IPS-11a (cell line): Measurements from ENCODE around the gene APOBEC3C.
"Not testable (repeated sequence)": the region's sequence is repeated elsewhere in the genome, so short reads cannot be mapped to it uniquely, and the experiment has no call there.

Experiments
- H3K4me3 ChIP-seq: one replicate; pipeline ENCODE4 v1.5.1; 2013; ENCODE audit warnings: low read depth, low read length, control low read depth

The APOBEC3C gene

GRCh38 chr22:39013942-39014722 is at the start of gene APOBEC3C:
APOBEC3C (plus strand) TSS chr22:39014257; CDS start chr22:39014363, 106 bp downstream.
- H3K4me3 ChIP-seq: no peak within 1 kb of the TSS

GRCh38 chr22:38964306-38964705 is 49.8 kb upstream of the APOBEC3C start:
- no peak overlapping the region for H3K4me3 ChIP-seq

GRCh38 chr22:38964989-38965388 is 49.1 kb upstream of the APOBEC3C start:
- no peak overlapping the region for H3K4me3 ChIP-seq

DNA sequence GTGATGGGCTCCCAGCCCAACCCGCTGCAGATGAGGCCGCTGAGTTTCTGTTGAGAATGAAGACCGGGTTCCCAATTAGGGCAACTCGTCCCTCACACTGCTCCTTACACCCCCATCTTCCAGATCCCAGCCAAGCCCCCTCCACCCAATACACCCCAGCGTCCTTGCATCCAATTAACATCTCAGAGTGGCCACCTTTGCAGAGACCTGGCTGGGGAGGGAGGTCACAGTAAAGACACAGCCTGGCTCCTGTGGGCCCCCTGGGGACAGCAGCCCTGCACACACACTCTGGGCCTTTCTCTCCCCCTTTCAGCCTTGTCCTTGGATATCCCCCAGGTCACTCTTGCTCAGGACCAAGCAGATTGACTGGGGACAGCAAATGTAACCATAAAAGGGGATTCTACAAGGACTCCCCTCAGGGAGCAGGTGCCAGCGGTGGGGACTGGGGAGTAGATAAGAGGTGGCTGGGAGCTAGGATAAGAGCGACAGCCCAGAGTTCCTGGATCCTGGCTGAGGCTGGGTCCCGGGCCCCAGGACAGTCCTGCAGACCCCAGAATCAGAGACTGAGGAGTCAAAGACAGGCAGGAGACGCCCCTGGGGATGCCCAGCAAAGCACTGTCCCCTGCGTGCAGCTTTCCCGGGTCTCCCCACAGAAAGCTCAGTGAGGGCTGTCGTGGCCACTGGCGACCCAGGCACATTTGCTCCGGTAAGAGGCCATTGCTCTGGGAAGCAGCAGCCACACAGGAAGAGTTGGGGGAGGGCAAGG is 48.3 kb upstream of the APOBEC3C start:
- no peak overlapping the region for H3K4me3 ChIP-seq

DNA sequence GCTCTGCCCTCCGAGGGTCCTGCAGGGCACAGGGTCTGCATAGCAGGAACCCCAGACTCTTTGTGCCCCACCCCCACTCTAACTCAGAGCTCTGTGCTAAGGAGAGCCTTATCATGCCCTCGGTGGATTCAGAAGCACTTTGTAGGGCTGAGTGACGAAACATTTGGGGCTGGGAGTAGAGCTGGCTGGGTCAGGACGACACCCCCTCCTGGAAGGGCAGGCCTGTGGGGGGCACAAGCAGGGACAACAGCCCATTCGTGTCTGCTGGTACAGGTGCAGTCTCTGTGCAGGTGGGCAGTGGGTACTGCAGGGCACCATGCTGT is 47.7 kb upstream of the APOBEC3C start:
- no peak overlapping the region for H3K4me3 ChIP-seq

- H3K4me3 ChIP-seq: no peak overlapping the region
Measured at GRCh38 chr22:38966942-38967341, 47.1 kb upstream of the APOBEC3C start.

DNA sequence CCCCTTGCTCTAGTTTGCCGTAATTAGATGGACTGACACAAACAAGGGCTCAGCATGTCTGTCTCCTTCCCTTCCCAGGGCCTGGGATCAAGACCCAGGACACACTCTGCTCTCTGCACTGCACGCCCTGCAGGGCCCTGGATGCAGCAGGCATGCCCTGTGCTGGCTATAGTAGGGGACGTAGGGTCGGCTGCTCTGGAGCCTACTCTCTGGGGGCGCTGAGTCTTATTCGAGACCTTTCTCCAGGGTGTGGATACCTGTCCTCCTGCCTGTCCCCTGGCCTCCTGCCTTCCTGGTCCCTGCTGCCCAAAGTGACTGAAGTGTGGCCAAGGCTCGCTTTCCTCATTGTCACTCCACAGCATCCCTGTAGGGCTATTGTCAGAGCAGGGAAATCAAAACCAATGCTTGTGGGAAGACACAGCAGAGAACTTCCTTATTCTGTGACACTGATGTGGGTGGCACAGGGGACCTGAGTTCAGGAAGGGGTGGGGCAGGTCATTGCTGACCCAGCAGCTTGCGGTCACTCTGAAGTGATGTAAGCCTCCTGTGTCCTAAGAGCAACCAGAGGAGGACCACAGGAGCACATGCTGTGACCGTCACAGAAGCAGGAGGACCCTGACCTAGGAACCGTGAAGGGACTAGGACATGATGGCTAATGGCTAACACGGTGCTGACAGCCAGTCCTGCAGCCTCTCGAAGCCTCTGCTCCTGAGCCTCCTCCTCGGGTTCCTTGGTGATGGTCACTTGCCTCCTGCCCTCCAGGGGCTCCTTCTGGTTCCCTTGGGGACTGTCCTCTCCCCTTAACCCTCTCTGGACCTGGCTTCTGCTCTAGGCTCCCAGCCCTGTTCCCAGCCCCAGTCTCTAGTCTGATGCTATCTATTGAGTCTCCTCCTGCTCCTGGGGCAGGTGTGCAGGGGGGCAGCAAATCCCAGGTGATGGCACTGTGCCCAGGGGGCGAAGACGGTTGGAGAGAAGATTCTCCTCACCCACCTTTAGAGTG is 46.3 kb upstream of the APOBEC3C start:
- no peak overlapping the region for H3K4me3 ChIP-seq

DNA sequence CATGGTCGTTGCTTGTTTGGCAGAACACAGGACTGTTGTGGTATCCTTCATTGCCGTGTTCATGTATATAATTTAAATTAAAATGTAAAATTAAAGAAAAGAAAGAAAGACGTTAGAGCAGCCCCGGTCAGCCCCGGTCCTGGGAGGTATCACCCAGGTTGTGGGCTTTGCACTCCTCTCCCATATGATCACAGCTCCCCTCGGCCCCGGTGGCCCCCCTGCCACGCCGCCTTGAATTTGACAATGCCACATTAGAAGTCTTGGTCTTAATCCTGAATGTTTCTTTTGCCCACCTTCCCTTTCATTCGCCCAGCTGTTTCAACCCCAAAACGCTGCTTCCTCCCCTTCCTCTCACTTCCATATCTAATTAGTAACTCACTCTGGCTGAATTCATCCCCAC is 45.3 kb upstream of the APOBEC3C start:
- no peak overlapping the region for H3K4me3 ChIP-seq

DNA sequence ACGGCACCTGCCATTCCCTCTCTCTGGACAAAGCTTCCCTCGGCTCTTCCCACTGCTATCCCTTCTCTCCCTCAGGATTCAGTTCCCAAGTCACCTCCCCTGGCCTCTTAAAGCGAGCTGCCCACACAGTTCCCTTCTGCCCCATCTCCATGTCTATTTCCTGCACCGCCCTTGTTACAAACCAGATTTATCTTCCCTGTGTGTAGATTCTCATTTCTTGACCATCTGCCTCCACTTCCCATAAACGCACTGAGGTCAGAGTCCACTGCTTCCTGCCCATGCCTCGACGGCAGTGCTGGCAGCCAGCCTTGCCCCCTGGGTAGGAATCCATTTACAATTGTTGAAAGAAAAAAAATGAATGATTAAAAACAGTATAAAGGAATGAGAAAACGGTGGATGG is 43.5 kb upstream of the APOBEC3C start:
- H3K4me3 ChIP-seq: no peak overlapping the region

DNA sequence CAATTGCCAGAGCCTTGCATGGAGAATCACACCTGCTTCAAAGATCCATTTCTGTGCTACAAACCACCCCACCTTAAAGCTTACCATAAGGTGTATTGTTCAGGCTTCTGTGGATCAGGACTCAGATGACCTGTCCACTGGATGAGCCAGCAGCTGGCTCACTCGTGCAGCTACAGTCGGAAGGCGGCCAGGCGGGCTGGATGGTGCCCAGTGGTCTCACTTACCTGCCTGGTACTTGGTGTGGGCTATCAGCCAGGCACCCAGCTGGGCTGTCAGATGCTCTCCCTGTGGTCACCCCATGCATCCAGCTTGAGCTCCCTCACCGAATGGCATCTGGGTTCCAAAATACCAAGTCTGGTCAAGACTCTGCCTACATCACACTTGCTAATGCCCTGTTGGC is 42.9 kb upstream of the APOBEC3C start:
- no peak overlapping the region for H3K4me3 ChIP-seq

- no peak overlapping the region for H3K4me3 ChIP-seq
Measured at GRCh38 chr22:38971791-38972190, 42.3 kb upstream of the APOBEC3C start.

- no peak overlapping the region for H3K4me3 ChIP-seq
Measured at GRCh38 chr22:38972558-38972957, 41.5 kb upstream of the APOBEC3C start.

GRCh38 chr22:38973289-38974169 is 40.5 kb upstream of the APOBEC3C start:
- H3K4me3 ChIP-seq: no peak overlapping the region

DNA sequence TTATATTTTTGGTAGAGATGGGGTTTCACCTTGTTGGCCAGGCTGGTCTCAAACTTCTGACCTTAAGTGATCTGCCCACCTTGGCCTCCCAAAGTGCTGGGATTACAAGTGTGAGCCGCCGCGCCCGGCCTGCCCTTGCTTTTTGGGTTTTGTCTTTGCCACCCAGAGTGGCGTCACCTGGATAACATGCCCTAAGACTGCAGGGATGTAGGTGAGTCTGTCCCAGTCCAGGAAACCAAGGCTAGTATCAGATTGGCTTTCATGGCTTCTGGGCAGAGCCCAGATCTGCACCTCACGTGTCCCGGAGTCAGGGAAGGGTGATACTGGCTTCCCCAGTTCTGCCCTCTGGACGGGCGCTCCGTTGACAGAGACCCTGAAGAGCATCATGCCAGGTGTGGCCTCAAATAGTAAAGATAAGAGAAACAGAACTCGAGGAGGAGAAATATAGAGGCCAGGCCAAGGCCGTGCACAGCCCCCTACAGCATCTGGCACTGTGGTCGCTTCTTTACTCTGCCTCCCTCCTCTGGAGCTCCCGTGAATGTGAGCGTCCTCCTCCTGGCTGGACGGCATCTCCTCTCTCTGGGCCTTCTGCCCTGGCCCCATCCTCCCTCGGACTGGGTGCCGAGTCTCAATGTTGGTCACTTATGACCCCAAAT is 39.8 kb upstream of the APOBEC3C start:
- no peak overlapping the region for H3K4me3 ChIP-seq

DNA sequence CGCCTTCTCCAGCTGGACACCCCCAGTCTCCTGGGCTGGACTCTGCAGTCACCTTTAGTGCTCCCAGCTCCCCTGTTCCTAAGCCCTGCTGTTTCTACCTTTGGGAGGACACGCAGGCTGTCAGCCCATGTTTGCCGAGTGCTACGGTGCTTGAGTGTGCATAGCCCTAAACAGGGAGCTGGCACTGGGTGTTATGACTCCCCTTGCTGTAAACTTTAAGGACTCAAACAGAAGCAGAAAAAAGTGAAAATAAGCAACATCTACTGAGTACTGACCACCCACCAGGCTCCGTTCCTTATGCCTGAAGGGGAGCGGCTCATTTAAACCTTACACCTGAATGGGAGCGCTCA is 39.3 kb upstream of the APOBEC3C start:
- H3K4me3 ChIP-seq: no peak overlapping the region

GRCh38 chr22:38977289-38977688 is 36.8 kb upstream of the APOBEC3C start:
- H3K4me3 ChIP-seq: not testable (repeated sequence)

DNA sequence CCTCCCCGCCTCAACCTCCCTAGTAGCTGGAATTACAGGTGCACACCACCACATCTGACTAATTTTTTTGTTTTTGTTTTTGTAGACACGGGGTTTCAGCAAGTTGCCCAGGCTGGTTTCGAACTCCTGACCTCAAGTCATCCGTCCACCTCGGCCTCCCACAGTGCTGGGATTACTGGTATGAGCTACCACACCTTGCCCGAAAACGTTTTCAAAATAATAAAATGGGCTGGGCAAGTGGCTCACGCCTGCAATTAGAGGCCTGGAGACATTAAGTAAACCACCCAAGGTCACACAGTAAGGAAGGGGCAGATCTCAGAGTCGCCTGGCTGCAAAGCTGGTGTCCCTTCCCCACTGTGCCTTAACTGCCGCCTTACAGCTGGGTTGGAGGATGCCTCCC is 33.5 kb upstream of the APOBEC3C start:
- not testable (repeated sequence) for H3K4me3 ChIP-seq

- no peak overlapping the region for H3K4me3 ChIP-seq
Measured at GRCh38 chr22:38981005-38981991, 32.8 kb upstream of the APOBEC3C start.
